Colonic mucosa (tissue), 4 donors: ENCODE results near the gene MAP3K2. TPM values are rescaled to one million over a fixed set of nuclear protein-coding genes. Genes with fewer than 3 reads are reported as not detected.

Experiments used
- DNase-seq: peaks from one replicate; pipeline ENCODE4 v3.0.0-alpha.2; 2020
- H3K27ac ChIP-seq: fragments of 200-600 bp; one replicate; pipeline ENCODE4 v1.8.0; 2021
- H3K27me3 ChIP-seq: fragments of 200-600 bp; one replicate; pipeline ENCODE4 v1.8.0; 2021
- H3K36me3 ChIP-seq: fragments of 200-600 bp; one replicate; pipeline ENCODE4 v1.8.0; 2021
- H3K4me1 ChIP-seq: fragments of 200-600 bp; one replicate; pipeline ENCODE4 v1.8.0; 2021; ENCODE audit warnings: mild to moderate bottlenecking
- H3K4me3 ChIP-seq: fragments of 200-600 bp; one replicate; pipeline ENCODE4 v1.8.0; 2021
- H3K9ac ChIP-seq, 2 donors: one replicate each; pipeline ENCODE4 v1.7.0; 2013; ENCODE audit warnings: control low read depth in 2 of 2, low read depth in 2 of 2, low read length in 2 of 2
- H3K9me3 ChIP-seq: fragments of 200-600 bp; one replicate; pipeline ENCODE4 v1.8.0; 2021
- CTCF ChIP-seq: fragments of 200-600 bp; IDR thresholded peaks from one replicate; pipeline ENCODE4 v1.8.0; 2022; ENCODE audit warnings: antibody characterized with exemption, mild to moderate bottlenecking
- intact Hi-C: fragments of 100-400 bp; cut with DNase I; formaldehyde crosslinking; loops from one replicate; pipeline ENCODE4 v1.14.1; 2022
- total RNA-seq, 2 donors: library from RNA; stranded (reverse); fragmentation: NEBNext Ultra II Directional in 1 of 2; extraction: Animal tissue kit (Norgen Biotek cat#: 25700) in 1 of 2; gene quantifications; one replicate each; pipeline ENCODE4 v1.2.1, GENCODE V29; 2021
- donor health status: healthy.
- donor health status: DM: no; HTN: no; CAD: no.
- donor health status: DM: no; HTN: no; CAD: no.

Gene MAP3K2
- total RNA-seq, 2 donors from 2014 or later, result 53.8 to 76.0 TPM

- H3K4me3 ChIP-seq, result peak overlapping the region; percentile 55
- peak; percentile 87 for TF ChIP-seq CTCF
- peaks cover 11% of the 10 kb centered on the region for H3K4me1 ChIP-seq
- H3K9ac ChIP-seq, result peak overlapping the region; percentile 44 to 58
- intact Hi-C loops, result loop anchor here (5.0 kb wide), 1 partner anchor 59 kb away; no protein-coding TSS in a partner anchor
- no peak overlapping the region for H3K27ac ChIP-seq
- H3K36me3 ChIP-seq, result no peaks in the 10 kb centered on the region
- peak; percentile 86 for DNase-seq
- no peaks in the 10 kb centered on the region for H3K9me3 ChIP-seq
- H3K27me3 ChIP-seq, result no peaks in the 10 kb centered on the region
Measured at GRCh38 chr2:127415593-127416505, 28.1 kb upstream of the MAP3K2 start.

- no peaks in the 10 kb centered on the region for H3K9me3 ChIP-seq
- H3K36me3 ChIP-seq, result no peaks in the 10 kb centered on the region
- DNase-seq, result no peak
- intact Hi-C loops, result loop anchor here (5.0 kb wide), 1 partner anchor 58 kb away; no protein-coding TSS in a partner anchor
- H3K9ac ChIP-seq, result no peak overlapping the region
- H3K27ac ChIP-seq, result no peak overlapping the region
- H3K27me3 ChIP-seq, result no peaks in the 10 kb centered on the region
- H3K4me1 ChIP-seq, result peaks cover 11% of the 10 kb centered on the region
- TF ChIP-seq CTCF, result no peak
- no peak overlapping the region for H3K4me3 ChIP-seq
Measured at GRCh38 chr2:127414638-127415592, 27.1 kb upstream of the MAP3K2 start.

- H3K27ac ChIP-seq, result no peak overlapping the region
- TF ChIP-seq CTCF, result no peak
- no peaks in the 10 kb centered on the region for H3K27me3 ChIP-seq
- no peak for DNase-seq
- no peaks in the 10 kb centered on the region for H3K36me3 ChIP-seq
- H3K9me3 ChIP-seq, result no peaks in the 10 kb centered on the region
- H3K4me1 ChIP-seq, result peaks cover 11% of the 10 kb centered on the region
- no peak overlapping the region for H3K9ac ChIP-seq
- intact Hi-C loops, result no loop called here
- H3K4me3 ChIP-seq, result no peak overlapping the region
Measured at GRCh38 chr2:127413782-127414637, 26.2 kb upstream of the MAP3K2 start.

- Histone ChIP-seq H3K27me3 (no peaks in the 10 kb centered on the region), H3K4me1 (peaks cover 11% of the 10 kb centered on the region), H3K4me3 (no peak overlapping the region), H3K9ac (no peak overlapping the region), H3K27ac (no peak overlapping the region), H3K9me3 (no peaks in the 10 kb centered on the region), H3K36me3 (no peaks in the 10 kb centered on the region)
- intact Hi-C loops, result no loop called here
- no peak for TF ChIP-seq CTCF
- no peak for DNase-seq
Measured at GRCh38 chr2:127413200-127413599, 25.4 kb upstream of the MAP3K2 start.
